SKM-1 (cell line): ENCODE measurements around the gene TPRN.

Experiments used
- DNase-seq: peaks from one replicate; lab custom pipeline; 2025; ENCODE audit not compliant: unreplicated experiment; lab: John Stamatoyannopoulos, UW

TPRN gene

GRCh38 chr9:137236238-137236935 is 35.8 kb upstream of the TPRN start:
- DNase-seq = peak; percentile 61

DNA sequence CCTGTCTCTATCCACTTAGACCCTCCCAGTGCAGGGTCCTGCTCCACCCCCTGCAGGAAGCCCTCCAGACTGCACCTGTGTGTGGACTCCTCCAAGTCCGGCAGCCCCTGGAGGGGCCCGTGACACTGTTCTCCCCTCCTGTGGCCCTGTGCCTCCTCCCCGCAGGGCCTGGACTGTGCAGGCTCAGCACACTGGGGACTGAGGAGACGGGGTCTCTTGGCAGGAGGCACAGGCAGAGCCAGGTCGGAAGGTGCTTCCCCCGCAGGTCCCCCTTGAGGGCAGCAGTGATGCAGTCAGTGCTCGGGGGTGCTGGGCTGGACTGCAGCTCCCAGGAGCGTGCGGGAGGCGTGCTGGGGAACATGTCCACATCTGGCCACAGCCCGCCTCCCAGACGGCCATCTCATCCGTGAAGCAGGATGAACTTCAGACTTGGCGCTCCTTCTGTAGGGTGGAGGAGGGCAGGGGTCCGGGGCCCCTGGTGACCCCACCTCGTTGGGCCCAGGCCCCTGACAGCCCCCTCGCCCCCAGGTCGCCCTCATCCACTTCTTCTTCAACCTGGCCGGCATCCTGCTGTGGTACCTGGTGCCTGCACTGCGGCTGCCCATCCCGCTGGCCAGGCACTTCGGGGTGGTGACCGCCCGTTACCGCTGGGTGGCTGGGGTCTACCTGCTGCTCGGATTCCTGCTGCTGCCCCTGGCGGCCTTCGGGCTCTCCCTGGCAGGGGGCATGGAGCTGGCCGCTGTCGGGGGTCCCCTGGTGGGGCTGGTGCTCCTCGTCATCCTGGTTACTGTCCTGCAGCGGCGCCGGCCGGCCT is 35.1 kb upstream of the TPRN start:
- no peak for DNase-seq

DNA sequence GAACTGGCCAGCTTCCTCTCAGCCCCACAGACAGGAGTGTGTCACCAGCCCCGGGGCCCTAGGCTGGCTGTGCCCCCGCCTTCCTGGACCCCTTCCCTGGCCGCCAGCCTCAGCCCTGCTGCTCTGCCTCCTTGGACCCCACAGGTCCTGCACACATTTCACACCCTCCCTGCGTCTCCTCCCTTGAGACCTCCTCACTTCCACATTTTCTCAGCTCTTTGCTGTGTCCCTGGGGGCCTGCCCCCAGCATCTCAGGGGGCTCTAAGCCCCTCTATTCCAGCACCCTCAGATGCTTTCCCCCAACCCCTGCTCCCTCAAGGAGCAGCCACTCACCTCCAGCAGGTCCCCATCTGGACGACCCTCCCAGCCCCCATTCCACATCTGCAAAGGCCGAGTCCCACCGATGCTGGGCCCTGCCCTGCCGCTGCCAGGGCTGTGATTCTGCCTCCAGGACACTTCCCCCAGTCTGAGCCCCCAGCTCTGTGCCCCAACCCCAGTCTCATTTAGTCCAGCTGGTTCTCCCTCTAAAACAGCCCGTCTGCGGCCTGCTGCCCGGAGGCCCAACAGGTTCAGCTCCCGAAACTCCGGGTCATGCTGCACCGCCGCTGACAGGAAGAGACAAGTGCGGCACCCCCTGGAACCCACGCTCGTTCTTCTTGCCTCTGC is 34.4 kb upstream of the TPRN start:
- no peak for DNase-seq

GRCh38 chr9:137234055-137234697 is 33.6 kb upstream of the TPRN start:
- no peak for DNase-seq

GRCh38 chr9:137233143-137233980 is 32.8 kb upstream of the TPRN start:
- no peak for DNase-seq

DNA sequence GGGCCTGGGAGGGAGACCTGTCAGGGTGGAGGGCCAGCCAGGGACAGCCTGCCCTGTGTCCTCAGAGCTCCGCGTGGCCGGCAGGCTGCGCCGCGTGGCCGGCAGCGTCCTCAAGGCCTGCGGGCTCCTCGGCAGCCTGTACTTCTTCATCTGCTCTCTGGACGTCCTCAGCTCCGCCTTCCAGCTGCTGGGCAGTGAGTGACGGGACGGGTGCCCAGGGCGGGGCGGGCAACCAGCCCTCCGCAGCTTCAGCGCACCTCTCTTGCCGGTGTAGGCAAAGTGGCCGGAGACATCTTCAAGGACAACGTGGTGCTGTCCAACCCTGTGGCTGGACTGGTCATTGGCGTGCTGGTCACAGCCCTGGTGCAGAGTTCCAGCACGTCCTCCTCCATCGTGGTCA is 32.0 kb upstream of the TPRN start:
- no peak for DNase-seq

- DNase-seq = no peak
Observed at GRCh38 chr9:137232101-137232500, 31.6 kb upstream of the TPRN start.

DNA sequence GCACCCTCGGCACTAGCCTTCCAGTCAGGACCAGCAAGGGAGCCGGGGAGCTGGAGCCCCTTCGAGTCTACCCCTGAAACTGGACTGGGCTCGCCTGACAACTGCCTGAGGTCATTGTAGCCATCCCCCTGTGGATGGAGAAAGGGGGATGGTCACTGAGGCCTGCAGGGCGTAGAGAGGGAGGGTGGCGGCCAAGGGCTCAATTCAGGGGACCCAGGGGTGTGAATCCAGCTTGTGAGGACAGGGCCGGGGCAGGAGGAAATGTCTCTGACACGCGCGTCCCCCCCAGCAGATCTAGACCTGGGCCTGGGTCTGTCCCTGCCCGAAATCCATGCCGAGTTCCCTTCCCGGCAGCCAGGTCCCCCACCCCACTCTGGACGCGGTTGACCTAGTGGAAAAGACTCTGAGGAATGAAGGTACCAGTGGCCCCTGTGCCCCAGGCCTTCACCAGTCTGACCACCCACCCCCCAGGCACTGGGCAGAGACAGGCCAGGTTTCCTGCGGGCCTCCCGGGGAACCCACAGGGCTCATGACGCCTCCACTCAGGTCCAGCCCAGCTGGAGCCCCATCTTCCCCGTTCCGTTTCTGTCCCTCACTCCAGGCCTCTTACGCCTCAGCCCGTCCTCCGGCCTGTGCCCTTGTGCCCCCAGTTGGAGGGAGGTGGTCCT is 31.0 kb upstream of the TPRN start:
- DNase-seq = no peak

- no peak for DNase-seq
Observed at GRCh38 chr9:137230705-137231371, 30.3 kb upstream of the TPRN start, which contains the start of gene SLC34A3. TSS of gene SLC34A3 (plus strand) at chr9:137230901. CDS start at chr9:137231703, 802 bp downstream.

- DNase-seq = no peak
Observed at GRCh38 chr9:137229903-137230704, 29.6 kb upstream of the TPRN start.

DNA sequence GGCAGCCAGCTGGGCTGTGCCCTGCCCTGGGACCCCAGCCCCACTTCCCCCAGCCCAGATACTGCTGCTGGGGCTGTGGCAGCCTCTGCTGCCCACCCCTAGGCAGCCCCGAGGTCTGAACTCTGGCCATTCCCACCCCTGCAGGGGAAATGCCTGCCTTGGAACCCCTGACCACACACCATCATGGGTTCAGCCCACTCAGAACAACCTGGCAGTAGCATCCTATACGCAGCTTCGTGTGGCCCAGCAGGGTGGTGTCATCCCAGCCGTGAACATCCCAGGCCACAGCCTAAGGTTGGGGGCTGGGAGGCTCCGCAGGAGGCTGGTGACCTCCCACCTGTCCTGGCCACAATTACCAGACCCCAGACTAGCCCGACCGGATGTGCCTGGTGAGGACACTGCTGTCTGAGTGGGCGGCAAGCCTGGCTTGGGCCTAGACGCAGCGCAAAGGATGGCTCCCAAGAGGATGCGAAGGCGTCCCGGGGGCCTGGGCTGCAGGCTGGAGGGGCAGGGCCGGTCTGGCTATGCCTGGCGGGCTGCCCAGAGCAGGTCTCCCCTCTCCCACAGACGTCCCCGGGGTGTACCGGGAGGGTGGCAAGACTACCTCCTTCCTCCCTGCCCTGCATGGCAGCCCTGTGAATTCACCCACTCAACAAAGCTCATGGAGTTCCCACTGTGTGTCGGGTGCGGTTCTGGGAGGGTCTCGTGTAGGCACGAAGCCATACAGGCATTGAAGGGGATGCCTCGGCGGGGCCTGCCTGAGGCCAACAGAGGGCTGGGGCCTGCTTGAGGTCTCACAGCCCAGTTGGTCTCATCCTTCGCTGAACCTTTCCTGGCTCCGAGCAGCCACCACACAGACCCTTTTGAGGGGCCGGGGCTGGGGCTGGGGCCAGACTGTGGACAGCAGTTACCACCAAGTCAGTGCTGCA is 28.7 kb upstream of the TPRN start:
- no peak for DNase-seq

DNA sequence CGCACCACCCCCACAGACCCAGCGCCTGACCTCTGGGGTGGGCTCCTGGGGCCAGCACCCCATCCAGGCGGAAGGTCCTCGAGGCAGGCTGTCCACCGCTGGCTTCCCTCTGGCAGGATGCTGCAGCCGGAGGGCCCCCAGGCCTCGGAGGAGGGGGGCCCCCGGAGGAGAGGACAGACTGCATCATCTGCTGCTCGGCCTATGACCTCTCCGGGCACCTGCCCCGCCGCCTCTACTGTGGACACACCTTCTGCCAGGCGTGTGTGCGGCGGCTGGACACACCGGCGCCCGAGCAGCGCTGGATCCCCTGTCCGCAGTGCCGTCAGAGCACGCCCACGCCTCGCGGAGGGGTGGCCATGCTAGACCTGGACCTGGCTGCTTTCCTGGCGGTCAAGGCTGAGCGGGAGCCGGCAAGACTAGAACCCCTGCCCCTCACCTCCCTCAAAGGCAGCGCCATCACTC is 28.0 kb upstream of the TPRN start:
- DNase-seq = no peak

- no peak for DNase-seq
Observed at GRCh38 chr9:137227853-137228505, 27.4 kb upstream of the TPRN start.

DNA sequence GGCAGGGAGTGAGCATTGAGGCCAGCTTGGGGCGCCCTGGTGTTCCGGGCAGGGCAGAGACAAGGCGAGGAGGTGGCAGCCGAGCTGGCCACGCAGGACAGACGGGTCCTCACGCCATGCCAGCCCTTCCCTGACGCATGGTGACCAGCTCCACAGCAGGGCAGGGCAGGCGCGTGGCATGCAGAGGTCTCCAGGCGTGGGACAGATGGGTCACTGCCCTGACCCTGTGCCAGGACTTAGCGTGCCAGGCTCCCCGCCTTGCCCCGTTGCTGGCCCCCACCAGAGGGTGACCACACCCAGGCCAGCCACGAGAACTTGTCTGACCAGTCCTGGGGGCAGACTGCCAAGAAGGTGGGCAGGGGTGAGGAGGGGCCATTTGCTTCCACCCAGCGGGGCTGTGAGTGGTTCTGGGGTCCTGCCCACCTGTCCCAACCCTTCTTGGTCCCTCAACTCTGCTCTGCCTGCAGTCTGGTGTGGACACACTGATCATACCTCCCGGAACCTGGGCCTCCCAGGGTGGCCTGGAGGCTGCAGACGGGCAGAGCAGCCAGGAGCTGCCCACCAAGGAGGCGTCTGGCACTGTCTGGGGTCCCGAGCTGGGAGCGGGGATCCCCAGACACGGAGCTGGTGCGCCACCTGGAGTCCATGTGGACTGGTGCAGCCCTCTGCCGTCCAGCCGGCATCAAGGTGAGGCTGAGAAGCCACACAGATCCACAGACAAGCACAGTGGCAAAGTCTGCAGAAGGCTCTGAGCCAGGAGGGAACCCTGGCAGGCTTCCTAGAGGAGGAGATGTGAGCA is 26.7 kb upstream of the TPRN start, which contains the start of gene RNF224:
Gene RNF224, plus strand, starts transcription at position 449 of the 799 bp plus-strand sequence. CDS start 834 bp downstream, outside the sequence.
- peak; percentile 55 for DNase-seq

DNA sequence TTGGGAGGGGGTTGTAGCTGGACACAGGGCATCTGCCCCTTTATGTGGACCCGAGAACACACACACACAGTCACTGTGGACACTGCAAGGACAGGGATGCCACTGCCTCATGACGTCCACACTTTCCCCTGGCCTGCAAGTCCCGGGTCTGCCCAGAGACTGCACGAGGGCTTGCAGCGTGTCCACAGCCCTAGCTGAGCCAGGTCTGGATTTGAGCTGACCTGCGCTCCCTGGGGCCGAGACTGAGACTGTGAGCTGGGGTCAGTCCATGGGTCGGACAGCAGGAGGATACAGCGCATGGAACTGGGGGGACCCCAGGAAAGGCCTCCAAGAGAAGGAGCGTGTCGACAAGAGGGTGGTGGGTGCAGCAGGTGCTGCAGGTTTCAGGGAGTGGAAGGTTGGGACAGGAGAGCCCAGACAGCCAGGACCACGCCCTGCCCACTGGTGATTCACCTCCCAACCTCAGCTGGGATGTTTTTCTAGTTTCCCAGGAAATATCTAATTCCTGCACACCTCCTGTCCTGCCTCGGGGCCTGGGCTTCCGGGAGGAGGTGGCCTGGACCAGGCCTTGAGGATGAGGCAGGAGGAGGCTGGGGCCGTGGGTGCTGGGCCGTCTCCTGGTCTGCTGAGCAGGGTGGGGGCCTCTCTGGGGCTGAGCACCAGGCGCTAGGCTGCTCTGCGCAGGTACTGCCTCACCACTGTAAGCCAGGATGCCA is 26.0 kb upstream of the TPRN start:
- DNase-seq = no peak
